GM18873 (cell line): ENCODE measurements around the gene CACNA1F.

ENCODE experiments used
- ATAC-seq: cut with Tn5 transposase; IDR thresholded peaks from one replicate; pipeline ENCODE4 v1.9.1; 2021; ENCODE audit warnings: mild to moderate bottlenecking, moderate library complexity, moderate number of reproducible peaks; ENCODE audit not compliant: unreplicated experiment, low FRiP score

The CACNA1F gene

DNA sequence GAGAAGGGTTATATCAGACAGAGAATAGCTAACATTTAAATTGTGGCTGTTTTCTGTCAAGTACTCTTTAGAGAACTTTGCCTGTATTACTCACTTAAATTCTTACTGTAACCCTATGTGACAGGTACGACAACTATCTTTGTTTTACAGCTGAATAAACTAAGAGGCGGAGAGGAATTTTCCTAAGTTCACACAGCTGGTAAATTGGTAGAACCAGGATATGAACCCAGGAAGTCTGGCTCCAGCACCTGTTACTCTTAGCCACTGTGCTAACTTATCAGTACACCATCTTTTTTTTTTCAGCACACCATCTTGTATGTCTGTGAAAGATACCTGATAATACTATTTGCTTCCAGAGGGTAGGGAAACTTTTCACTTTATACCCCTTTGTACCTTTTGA is 31.1 kb downstream of the CACNA1F start:
- ATAC-seq, result no peak

DNA sequence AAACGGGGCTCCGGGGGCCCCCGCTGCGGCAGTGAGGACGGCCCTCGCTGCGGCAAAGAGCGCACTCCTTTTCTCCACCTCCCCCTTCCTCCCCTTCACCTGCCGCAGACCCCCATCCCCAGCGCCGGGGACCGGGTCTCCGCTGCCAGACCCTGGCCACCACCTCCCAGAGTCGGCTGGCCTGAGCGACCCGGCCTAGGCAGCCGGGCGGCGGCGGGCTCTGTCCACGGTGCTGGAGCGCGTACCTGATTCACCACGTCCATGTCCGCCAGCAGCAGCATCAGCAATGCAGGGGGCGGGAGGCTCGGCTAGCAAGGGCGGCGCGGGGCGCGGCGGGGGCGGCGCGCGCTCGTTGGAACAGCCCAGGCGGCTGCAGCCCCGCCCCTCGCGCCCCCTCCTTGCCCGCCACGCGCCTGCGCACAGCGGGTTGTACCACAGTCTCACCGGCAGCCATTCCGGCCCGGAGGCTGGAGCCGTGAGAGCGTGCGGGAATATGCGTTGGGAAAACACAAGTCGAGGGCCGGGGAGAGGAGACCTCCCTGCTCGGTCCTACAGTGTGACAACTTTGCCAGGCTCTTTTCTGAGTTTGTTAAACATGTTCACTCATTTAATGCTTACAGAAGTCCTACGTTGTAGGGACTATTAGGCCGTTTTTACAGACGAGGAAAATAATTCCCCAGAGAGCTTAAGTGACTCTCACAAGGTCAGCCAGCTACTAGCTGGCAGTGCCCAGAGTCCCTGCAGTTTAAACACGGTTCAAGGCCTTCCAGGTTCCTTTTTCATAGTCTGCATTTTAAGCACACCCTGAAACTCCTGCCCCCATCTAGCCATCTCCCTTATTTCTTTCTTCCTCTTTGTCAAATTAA is 33.0 kb downstream of the CACNA1F start, which contains the start of gene SYP:
Gene SYP, minus strand, starts transcription at position 288 of the 866 bp plus-strand sequence. Its CDS starts 7 bp downstream, at position 281.
- peak; percentile 86 for ATAC-seq

DNA sequence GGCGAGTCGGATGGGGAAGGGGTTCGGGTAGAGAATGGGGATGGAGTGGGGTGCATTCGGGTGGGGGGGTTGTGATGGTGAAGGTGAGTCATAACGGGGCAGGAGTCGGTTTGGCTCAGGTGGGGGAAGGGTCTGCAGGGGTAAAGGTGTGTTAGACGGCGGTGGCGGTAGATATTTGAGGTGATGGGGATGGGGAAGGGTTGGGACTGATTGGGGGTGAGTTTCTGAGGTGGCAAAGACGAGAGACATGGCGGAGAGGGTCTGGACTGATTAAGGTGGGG is 33.9 kb downstream of the CACNA1F start:
- ATAC-seq, result no peak

DNA sequence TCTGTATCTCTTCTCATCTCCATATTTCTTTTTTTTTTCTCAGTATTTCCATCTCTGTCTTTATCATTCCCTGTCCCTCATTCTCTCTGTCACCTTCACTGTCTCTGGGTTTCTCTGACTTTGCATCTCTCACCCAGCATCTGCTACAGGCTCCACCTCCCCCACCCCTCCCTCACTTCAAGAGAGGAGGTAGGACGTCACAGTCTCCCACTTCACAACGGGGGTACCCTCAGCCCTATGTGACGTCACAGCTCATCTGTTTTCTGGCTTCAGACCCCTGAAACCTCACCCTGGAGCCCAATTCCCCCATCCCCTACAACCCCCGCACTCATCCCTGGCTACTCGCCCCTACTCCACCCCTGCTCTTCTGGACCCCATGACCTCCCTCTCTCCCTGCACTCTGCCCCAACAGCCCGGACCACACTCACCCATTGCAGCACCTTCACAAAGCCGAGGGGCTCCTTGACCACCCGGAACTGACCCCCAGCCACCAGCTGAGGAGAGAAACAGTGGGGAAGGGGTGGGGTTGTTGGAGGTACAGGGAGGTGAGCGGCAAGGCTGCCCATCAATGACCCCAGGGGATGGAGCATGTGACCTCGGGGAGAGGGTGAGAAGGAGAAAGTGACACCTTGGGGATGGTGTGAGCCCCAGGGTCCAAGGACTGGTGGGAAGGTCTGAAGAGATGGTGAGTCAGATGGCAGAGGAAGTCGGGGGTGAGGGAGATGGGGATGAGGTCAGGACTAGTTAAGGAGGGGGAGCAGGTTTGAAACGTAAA is 34.4 kb downstream of the CACNA1F start:
- ATAC-seq, result no peak

DNA sequence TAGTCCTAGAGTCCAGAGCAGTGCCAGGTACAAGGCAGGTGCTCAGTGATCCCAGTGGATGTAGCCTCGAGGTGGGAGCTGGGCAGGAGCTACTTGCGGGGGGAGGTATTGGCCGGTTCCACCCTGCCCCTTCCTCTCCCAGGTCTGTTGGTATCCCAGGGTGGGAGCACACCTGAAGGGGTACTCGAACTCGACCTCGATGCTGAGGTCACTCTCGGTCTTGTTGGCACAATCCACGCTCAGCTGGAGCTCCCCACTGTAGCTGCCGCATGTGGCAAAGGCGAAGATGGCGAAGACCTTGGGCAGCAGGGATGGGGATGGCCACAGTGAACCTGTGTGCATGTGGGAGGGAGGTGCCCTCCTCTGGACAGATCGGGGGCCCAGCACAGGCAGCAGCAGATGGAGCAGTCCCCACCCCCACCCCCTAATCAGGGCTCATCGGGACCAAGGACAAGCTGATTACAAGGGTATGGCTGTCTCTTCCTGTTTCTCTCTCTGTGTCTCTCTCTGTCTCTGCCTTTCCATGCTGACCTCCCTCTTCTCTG is 35.5 kb downstream of the CACNA1F start:
- ATAC-seq, result no peak

DNA sequence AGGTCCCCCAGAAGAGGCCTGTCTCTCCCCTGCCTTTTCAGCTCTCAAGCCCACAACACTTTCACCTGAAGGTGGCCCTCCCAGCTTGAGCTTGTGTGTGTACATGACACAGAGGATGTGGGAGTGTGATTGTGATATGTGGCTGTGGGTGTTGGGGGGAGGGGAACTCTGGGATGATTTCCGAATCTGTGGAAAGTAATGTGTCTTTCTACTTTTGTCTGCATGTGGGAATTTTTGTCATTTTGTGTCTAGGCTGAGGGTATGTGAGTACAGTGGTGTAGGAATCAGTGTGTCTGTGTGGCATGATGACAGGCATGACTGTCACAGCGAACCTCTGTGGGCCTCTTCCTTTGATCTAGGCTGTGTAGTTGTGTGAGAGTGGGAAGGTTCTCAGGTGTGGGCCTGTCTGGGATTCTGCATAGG is 39.6 kb downstream of the CACNA1F start:
- no peak for ATAC-seq

DNA sequence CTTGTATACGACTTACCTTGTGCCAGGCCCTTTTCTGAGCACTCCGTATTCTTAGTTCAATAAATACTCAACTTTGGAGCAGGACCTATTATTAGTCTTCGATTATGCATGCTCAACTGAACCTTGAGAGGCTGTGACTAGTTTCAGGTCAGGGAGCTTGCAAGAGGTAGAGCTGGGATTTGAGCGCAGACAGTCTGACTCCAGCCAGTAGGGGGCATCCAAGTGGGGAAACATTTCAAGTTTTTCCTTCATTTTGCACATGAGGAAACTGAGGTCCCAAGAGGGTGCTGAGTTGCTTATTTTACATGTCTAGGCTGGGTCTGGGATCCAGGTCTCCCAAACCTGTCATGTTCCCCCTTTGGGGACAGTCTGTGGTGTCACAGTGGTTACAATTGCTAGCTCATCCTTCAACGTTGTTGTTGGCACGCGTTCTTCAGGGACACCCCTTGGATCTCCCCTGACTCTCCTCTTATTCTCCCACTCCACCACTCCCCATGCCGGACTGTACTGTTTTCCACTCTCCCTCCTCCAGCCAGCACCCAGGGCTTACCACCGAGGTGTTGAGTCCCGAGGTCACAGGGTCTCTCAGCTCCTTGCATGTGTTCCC is 40.3 kb downstream of the CACNA1F start:
- no peak for ATAC-seq

DNA sequence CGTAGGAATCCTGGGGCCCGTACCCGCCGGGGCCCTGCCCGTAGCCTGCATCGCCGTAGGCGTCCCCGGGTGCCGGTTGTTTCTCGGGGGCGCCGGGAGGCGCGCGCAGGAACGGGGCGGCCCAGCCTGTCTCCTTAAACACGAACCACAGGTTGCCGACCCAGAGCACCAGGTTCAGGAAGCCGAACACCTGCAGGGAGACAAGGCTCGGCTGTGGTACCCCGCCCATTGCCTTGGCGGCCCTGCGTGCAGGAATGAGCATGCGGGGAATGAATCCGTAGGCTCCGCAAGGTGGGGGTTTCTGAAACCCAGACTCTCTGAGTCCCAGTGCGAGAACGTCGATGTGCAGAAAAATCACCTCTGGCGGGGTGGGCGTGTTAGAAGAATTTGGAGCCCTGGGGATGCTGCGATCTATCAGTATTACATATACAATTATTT is 41.5 kb downstream of the CACNA1F start:
- no peak for ATAC-seq

DNA sequence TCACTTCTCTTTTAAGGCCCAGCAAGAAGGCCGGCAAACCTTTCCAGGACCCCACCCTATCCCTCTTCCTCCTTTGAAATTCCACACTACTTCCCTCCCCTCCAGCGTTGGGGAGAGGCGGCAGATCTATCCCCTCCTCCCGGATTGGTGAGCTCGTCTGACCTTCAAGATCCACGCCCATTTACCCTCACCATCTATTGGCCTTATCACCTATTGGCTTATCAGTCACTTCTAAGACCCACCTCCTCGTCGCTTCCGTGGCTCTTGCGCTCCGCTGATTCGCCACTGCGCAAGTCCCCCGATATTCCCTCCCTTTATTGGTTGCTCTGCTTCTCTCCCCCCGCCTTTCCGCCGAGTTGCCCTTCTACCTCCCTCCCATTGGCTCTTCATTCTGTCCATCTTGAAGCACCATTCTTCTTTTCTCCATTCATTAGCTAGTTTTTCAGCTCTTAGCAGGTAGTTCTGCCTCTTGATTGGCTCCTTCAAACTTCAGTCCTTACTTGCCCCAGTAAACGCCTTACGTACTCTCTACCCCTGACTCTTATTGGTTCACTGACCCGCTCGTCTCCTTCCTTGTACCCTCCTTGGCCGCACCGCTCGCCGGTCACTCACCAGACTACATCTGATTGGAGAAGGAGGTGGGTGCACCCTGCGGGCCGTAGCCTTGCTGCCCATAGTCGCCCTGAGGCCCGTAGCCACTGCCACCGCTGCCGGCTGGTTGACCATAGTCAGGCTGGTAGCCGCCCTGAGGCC is 42.1 kb downstream of the CACNA1F start:
- peak; percentile 88 for ATAC-seq

DNA sequence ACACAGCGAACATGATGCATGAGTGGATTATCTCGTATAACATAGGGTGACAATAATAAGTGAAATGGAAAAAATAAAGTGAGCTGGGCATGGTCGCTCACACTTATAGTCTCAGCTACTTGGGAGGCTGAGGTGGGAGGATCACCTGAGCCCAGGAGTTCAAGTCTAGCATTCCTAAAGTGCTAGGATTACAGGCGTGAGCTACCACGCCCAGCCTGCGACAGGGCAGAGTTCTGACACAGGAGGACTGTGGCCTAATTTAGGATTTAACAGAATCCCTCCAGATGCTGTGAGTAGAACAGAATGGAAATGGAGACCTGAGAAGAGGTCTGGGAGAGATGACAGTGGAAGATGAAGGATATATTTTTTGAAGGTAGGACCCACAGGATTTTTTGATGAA is 43.5 kb downstream of the CACNA1F start:
- ATAC-seq, result no peak

DNA sequence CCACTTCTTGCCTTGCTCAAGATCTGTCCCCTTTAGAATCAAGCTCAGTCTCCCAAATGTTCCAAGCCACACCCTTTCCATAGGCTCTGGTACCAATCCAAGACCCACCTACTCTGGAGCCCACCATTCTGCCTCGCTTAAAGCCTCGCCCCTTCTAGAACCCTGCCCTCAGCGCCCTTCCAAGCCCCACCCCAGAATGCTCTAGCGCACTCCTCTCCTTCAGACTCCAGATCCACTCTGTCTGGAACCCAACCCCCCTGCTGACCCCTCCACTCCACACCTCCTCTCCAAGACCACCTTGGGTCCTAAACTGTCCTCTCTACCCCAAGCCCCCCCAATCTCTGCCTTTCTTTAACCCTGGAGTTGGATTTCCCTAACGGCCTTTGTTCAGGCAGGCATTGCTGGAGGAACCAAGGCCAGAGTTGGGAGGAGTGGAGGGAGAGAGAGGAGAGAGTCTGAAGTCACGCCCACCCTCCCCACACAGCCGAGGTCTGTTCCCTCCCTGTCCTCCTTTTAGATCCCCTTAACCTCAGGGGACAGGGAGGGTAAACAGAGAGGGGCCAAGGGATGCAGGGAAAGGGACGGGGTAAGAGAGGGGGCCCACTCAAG is 44.6 kb downstream of the CACNA1F start:
- ATAC-seq, result no peak

DNA sequence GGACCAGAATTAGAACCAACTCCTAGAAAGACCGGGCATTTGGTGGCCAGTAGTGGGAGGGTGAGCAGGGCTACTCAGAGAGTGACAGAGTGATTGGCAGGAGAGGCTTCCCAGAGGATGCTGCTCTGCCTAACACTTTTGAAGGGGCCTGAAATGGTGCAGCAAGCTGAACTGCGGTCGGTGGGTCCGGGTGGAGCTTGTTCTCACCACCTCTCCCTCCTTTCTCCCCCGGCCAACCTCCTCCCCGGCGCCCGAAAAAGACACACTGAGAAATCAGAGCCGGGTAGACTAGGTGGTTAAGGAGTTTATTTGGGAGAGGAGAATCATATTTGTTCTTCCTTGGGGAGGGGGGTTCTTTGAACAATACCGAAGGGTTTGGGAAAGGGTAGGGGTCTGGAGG is 45.6 kb downstream of the CACNA1F start:
- no peak for ATAC-seq

DNA sequence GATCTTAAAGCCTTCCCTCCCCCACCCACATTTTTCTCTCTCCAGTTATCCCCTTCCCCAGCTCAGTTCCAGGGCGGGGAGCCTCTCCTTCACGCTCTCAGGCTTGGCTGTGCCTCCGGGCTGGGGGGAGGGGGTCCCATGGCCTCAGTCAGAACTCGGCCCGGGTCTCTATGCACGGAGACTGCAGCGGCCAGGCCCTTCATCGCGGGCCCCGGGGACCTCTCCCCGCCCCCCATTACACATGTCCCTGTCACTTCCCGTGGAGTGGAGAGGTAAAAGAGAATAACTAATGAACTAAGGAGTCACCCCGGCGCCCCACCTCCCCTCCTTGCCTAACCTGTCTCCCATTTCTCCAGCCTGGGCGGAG is 46.1 kb downstream of the CACNA1F start:
- no peak for ATAC-seq

DNA sequence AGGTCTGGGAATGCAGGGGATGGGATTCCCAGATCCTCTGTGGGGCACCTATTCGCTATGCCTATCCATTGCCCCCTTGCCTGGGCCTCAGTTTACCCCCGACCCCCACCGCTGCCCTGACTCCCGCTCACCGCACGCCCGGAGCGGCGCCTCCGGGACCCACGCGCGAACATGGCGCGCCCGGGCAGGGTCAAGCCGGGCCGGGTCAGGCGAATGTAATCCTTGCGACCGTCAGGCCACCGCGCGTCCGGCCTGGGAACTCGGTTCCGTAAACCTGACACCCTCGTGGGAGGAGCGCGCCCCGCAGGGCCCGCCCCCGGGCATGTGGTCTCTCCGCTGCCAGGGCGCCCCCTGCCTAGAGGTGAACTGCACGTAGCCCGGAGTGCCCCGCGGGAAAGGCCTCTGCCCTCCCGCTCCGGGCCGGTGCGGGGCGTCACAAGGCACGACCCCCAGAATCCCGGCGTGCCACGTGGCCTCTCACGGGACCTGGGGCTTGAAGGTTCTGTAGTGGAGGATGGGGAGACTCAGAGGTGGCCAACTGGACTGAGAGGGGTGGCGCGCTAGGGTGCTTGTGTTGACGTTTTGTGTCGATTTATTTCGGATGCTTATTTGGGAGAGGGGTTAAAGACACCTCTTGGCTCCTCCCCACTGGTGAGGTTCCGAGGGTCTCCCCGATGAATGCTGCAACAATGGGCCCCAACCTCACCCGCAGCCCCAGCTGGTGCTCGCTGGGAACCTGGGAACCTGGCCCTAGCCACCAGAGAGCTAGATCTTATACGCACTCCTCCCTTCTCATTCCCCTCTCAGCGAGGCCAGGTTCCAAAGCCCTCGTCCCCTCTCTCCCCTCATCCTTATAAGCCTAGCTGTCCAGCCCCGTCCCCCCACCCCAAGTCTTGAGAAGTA is 46.8 kb downstream of the CACNA1F start, which contains the start of gene PRICKLE3:
Gene PRICKLE3, minus strand, starts transcription at position 249 of the 903 bp plus-strand sequence. Its CDS starts 76 bp downstream, at position 173.
- ATAC-seq, result no peak

DNA sequence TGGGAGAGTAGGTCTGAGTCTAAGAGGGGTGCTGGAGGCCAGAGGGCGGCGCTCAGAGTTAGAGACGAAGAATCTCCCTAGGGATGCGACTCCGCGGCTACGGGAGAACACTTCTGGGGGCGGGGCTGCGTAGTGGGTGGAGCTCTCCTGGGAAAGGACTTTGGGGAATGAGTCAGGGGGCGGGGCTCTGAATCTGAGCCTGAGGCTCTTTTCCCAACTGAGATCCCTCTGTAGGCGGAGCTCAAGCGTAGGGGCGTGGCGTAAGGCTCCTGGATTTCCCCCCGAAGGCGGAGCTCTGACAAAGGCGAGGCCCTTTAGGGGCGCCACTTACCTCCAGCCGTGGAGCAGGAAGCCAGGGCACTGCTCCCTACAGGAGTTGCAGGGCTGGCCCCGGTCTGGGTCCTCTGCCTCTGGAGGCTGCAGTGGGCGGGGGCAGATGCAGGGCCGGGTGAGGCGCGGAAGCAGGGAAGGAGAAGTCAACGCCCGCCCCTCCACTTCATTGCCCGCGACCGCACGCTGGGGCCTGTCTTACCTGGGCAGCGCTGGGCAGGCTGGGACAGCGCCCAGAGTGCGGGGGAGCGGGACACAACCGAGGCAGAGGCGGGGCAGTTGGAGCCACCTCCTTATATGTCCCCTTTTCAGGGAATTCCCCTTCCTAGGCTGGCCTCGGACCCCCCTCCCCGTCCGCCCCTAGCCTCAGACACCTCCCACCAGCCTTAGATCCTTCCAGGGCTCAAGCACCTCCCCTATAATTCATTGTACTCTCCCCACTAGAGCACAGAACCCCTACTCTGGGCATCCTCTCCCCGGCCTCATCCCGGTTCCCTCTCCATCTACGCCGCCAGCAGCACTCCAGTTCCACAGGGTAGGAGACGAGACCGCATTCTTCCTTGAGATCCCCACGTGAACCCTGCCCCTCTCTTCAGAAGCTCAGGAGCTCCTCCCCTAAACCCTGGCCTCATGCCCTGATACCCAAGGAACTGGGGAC is 48.6 kb downstream of the CACNA1F start:
- no peak for ATAC-seq

DNA sequence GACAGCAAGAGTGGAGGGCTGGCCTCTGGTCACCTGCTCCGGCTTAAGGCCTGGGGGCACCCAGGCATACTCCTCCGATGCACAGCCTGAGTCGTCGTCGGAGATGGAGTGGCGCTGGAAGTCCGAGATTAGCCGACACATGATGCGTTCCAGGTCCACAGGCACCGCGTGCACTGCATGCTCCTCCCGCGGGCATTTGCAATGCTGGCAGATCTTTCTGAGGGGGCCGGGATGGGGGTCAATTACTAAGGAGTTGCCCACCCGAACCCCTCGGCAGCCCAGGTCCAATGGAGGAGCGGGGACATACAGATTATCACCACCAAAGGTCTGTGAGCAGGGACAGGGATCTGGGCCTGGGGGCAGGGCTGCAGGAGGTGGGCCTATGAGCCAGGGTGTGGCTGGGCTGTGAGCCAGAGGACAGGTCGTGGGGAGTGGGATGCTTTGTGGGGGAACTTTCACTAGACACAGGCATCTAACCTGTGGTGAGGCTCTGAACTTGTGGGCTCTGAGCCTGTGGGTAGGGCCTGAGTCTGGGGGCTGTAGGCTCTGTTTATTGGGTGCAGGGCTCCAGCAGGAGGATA is 49.3 kb downstream of the CACNA1F start:
- ATAC-seq, result no peak

DNA sequence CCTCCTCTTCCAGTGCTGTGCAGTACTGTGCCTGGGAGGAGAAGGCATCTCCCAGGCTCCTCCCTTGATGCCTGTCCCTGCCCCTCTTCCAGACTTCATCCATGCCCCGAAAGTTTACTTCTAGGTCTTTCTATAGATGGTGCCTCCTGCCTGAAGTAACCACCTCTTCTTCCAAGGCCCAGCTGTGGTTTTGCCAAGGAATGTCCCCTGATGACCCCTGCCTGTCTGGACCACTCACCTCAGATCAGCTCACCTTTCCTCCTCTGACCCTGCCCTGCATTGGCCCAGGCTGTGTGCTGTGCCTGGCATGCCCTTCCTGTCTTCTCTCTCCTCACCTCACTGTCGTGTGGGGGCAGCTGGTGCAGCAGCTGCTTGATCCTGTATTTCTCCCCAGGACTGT is 53.8 kb downstream of the CACNA1F start:
- ATAC-seq, result no peak
